NCI-H748 treated with DMSO at 0.1 percent for 48 hours (cell line): ENCODE measurements around the gene UBE2E2.

Source experiments
- DNase-seq: peaks from one replicate; lab custom pipeline; 2025; lab: John Stamatoyannopoulos, UW

Gene UBE2E2

GRCh38 chr3:23442598-23443383 is 239.7 kb downstream of the UBE2E2 start:
- no peak for DNase-seq

DNA sequence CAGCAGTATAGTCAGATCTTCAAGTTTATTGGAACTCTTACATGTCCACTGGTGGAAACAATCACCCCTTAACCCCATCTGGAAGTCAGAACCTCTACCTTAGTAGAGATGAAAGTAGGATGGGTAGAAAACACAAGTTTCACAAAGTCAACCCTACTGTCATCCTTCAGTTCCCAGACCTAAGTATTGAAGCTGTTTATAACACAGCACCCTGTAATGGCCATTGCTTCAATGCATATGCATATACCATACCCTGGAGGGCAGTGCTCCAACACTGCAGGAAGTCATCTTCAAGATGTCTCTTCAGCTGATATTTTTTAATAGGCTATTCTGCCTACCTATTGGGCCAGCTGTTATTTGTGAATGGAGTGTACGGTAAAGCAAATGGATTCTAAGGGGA is 241.3 kb downstream of the UBE2E2 start:
- no peak for DNase-seq

DNA sequence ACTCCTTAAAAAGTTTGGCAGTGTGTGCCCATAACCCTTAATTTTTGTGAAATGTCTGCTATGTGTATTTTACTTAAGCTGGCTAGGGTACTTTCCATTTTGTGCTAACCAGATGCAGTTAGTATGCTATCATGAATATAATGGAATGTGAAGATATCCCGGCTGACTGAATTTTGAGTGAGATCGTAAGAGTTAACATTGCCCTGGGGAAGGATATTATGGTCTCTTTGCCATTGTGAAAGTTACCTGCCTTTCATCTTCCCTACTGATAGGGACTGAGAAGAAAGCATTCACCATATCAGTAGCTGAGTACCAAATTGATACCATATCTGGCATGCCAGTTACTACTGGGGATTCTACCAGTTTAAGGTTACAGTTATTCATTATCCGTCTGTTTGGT is 243.2 kb downstream of the UBE2E2 start:
- no peak for DNase-seq

GRCh38 chr3:23448998-23449537 is 245.9 kb downstream of the UBE2E2 start:
- DNase-seq = no peak

DNA sequence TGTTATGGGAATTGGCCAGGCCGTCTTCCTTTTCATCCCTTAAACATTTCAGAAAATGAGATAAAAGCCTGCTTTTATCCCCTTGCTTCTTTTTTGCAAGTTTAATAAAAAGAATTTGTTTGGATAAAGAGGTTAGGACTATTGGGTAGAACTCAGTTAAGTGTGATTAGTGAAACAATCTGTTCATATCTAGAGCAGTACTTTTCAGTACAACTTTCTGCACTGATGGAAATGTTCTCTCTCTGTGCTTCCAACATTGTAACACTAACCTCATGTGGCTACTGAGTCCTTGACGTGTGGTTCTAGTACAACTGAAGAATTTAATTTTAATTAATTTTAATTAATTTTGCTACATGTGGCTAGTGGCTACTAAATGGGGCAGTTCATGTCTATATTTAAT is 246.9 kb downstream of the UBE2E2 start:
- no peak for DNase-seq

DNA sequence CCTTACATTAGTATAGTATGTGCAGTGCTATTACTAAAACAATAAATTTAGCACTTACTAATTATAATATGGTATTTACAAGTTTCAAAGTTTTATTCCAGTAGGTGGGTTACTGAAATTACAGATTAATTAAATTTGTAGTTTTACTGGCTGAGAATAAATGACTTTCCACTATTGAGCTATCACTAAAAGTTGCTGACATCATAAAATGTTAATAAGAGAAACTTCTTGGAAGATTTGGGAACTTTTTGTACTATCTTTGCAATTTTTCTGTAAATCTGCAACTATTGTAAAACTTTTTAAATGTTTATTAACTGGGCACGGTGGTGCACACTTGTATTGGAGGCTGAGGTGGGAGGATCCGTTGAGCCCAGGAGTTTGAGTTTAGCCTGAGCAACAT is 247.7 kb downstream of the UBE2E2 start:
- DNase-seq = no peak

- DNase-seq = no peak
These were observed 249.3 kb downstream of the UBE2E2 start for GRCh38 chr3:23452408-23452807.

GRCh38 chr3:23455084-23455483 is 252.0 kb downstream of the UBE2E2 start:
- no peak for DNase-seq

DNA sequence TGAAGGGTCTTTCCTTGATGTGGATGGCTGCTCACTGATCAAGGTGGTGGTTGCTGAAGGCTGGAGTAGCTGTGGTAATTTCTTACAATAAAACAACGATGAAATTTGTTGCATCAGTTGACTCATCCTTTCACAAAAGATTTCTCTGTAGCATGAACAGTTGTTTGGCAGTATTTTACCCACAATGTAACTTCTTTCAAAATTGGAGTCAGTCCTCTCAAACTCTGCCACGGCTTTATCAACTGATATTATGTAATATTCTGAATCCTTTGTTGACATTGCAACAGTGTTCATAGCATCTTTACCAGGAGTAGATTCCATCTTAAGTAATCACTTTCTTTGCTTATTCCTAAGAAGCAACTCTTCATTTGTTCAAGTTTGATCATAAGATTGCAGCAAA is 252.6 kb downstream of the UBE2E2 start:
- no peak for DNase-seq

DNA sequence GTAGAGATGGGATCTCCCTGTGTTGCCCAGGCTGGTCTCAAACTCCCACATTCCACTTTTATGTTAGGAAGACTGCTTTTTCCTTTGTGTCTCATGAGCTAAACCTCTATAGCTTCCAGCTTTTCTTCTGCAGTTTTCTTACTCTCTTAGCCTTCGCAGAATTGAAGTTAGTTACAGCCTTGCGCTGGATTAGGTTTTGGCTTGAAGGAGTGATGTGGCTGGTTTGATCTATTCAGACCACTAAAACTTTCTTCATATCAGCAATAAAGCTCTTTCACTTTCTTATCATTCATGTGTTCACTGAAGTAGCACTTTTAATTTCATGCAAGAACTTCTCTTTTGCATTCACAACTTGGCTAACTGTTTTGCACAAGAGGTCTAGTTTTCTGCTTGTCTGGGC is 254.6 kb downstream of the UBE2E2 start:
- no peak for DNase-seq

DNA sequence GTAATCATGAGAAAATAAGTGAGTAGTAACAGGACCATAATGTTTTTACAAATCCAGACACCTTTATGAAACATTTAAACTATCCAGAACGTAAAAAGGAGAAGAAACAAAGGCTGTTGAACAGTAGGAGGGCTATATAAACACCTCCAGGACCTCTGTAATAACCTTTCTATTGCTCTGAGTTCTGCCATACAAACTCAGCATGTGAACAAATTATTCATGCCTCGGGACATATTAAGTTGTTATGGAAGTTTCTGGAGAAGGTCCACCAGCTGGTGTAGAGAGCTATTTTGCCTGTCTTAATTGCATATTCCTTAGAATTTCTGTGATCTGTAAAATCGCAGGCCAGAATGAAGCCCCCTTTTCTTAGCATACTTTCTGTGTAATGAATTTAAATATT is 256.3 kb downstream of the UBE2E2 start:
- no peak for DNase-seq

GRCh38 chr3:23459889-23460546 is 256.9 kb downstream of the UBE2E2 start:
- no peak for DNase-seq

GRCh38 chr3:23461069-23461468 is 257.9 kb downstream of the UBE2E2 start:
- DNase-seq = no peak

GRCh38 chr3:23463791-23464190 is 260.7 kb downstream of the UBE2E2 start:
- no peak for DNase-seq

GRCh38 chr3:23465569-23465968 is 262.4 kb downstream of the UBE2E2 start:
- DNase-seq = no peak

DNA sequence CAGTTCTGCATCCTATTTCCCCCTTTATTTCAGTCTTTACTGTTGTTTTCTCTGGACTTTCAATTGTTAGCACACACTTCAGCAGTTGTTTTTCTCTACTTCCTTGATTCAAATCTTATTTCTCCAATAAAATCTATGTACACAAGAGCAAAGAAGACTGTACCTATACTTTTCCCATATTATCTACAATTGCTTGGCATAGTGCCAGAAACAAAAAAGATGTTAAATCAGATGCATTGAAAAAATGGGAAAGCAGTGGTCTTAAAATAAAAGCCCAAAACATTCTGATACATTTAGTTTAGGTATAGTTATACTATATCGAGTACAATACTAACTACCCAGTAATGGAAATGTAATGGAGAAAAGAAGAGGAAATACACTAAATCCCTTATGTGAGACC is 265.1 kb downstream of the UBE2E2 start:
- no peak for DNase-seq

GRCh38 chr3:23474580-23475357 is 271.6 kb downstream of the UBE2E2 start:
- no peak for DNase-seq

- DNase-seq = no peak
These were observed 272.3 kb downstream of the UBE2E2 start for GRCh38 chr3:23475446-23475845.

DNA sequence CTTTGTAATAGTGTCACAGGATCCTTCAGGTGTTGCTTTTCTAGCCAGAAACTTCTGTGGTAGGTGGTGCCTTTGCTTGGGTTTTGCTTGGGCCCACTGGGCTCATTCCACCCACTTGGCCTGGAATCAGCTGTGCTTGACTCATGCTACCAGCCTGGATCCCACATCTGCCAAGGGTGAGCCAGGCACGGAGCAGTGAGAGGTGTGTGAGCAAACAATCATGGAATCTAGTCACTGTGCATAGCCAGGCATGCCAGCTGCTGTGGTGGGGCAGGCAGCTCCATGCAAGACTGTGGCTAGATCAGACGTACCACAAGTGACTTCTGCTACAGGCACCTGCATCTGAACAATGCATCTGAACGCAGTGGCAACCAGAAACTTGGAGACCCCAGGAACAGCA is 275.9 kb downstream of the UBE2E2 start:
- DNase-seq = no peak

DNA sequence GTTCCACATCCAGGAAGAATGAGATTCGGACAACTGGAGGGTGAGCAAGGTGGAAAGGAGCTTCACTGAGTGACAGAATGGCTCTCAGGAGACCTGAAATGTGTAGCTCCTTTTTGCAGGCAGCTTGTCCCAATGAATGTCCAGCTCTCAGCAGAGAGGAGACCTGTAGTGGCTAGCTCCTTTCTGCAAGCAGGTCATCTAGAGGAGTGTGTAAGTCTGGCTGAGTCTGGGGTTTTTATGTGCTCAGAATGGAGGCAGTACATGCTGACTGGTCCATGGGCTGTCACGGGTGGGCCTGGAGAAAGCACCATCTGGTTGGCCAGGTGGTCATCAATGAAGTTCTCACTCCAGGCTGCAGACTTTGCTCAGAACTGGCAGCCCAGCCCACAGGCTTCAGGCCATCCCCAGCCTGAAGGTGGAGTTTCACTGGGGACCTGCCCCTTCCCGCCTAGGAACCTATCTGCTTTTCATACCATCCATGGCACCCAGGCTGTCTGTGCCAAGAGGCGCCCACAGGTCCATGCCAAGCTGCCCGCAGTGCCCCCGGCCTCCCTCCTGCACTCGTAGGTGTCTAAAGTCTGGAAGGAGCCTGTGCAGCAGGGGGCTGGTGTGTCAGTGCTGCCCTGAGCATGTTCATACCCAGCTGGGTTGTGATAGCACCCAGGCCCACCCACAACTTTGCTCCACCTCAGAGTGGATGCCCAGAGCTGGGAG is 276.6 kb downstream of the UBE2E2 start:
- DNase-seq = no peak

DNA sequence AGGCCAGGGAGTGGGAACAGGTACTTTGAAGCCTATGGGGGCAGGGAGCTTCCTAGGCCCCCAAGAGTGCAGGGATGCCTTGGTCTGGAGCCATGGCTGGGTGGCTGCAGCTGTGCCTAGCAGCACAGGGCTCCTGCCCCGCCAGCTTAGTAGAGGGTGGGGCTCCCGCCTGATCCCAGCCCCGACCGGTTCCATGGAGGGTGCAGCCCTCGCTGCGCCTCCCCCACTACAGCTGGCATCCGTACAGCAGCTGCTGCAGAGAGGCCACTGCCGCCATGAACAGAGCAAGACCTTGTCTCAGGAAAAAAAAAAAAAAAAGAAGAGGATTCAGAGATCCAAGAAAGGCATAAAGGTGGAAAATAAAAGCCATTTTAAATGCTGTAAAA is 277.2 kb downstream of the UBE2E2 start:
- no peak for DNase-seq

DNA sequence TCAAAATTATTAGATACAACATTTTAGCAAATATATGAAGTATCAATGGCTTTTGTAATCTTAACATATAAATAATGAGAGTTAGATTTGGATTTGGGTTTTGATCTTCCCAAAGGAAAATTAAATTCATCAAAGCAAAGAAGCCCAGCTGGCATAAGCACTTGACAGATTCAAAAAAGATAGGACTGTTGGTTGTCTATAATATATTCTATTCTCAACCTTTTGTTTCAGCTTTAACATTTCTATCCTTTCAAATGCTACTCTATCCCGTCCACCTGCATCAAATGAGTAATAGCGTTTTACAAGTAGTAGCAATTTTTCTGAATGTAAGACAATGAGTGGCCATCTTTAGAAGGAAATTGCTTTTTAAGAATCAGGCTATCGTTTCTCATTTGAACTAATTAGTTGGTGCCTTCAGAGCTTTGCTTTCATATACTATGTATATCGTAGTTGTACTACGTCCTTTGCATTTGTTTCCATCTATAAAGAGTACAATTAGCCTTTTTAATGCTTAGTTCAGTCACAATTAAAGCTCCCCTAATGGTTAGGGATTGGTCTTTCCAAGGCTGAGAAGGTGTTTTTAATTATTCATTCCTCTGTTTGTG is 278.0 kb downstream of the UBE2E2 start:
- DNase-seq = no peak
